SKM-1 (cell line): ENCODE results near the gene EDDM3A.

Experiments used
- DNase-seq: peaks from one replicate; lab custom pipeline; 2025; ENCODE audit not compliant: unreplicated experiment; lab: John Stamatoyannopoulos, UW

Gene EDDM3A

DNA sequence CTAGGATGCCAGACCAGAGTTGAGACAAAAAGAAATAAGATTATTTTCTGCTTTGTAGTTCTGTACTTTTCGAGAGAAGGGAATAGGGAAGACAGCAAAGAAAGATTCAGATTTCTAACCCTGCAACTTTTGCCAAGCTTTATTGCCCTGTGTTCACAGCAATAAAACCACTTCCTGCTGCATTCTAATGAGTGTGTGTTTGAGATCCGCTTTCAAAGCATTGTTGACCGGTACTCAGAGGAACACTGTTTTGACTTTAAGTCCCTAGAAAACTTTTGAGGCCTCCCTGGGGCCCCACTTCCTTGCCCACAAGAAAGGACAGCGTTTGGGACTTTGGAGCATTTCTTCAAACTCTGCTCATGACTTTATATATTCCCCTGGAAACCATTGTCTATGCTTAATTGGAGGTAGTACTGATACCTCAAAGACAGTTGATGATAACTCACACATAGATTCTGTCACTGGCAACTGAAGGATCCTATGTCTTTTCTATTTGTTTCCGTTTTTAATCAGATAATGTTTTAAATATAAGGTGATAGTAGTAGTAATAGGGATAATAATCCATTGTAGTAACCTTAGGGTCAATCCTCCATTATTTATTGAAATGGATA lies 36.7 kb downstream of the EDDM3A start:
- DNase-seq, result no peak

DNA sequence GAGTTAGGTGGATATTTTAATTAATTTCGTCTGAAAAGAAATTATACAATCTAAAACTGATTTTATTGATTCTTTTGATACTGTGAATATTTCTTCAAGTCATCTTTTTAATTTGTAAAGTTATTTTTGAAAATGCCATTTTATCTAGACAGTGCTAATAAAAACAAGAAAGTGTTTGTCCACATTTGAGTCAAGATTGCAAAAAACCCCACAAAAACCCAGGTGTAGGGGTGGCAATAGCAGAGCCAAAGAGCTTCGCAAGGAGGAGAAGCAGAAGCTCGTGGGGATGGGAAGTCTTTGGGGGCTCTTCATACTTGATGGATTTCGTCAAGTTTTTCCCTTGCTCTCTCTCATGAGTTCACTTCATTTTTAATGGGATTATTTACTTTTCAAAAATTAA lies 41.3 kb downstream of the EDDM3A start:
- no peak for DNase-seq

DNA sequence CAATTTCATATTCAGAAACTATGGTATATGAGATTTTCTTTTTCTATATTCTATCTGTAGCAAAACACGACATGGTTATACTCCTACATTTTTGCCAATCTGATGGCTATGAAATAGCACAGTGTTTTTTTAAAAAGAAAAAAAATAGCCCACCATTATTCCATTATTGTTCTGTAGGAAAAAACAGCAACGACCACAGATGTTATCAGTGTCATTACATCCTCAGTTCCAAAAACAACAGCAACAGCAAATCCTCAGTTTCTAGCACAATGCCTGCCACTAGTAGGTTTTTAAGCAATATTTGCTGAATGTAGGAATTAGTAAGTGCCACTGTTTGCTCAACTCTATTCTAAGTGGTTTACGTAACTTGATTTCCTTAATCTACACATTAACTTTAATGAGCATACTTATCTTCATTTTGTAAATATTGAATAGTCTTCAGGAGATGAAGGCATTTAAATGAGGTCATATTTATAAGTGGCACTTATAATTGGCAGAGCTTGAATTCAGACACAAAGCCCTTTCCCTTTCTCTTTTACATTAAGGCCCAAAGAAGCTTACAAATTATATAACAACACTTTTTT lies 43.6 kb downstream of the EDDM3A start:
- no peak for DNase-seq

DNA sequence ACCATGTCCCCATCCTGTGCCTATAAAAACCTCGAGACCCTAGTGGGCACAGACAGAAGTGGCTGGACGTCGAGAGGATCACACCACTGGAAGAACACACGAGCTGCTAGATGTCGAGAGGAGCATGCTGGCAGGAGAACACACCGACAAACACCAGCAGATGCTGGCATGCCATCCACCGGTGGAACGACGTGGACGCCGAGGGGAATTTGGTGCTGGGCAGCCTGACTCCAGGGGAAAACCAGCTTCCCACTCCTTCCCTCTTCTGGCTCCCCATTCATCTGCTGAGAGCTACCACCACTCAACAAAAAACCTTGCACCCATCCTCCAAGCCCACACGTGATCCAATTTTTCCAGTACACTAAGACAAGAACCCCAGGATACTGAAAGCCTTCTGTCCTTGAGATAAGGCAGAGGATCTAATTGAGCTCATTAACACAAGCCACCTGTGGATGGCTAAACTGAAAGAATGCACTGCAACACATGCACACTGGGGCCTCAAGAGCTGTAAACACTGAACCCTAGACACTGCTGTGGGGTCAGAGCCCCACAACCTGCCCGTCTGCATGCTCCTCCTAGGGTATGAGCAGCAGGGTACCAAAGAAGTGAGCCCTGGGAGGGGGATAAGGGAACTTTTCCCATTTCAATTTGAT lies 44.9 kb downstream of the EDDM3A start:
- DNase-seq, result no peak

DNA sequence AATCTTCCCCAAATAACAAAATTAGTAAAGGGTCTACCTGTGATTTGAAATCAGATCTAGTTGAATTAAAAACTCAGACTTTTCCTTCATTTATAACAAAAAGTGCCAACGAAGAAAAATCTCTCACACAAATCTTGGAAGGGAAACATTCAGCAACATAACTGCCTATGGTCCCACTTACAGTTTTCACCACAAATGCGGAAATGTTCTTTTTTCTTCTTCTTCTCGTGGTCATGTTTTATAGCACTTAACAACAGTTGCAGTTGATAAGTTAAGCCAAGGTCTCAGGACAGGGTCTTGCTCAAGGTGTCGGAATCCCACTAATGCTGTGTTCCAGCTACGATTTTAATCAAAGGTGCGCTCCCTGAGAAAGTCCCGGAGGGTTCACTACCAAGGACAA lies 45.5 kb downstream of the EDDM3A start:
- no peak for DNase-seq

DNA sequence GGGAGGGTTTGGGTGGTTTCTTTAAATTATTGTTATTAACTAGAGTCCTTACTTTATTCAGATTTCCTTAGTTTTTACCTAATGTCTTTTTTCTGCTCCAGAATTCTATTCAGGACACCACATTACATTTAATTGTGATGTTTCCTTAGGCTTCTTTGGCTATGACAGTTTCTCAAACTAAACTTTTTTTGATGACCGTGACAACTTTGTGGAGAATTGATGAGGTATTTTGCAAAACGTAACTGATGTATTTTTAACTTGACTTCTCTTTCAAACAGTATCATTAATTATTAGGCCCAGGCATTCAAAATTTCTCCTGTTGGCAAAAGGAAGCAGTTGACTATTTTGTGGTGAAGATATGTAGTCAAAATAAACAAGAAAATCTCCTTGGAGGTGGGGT lies 45.9 kb downstream of the EDDM3A start:
- DNase-seq, result no peak

DNA sequence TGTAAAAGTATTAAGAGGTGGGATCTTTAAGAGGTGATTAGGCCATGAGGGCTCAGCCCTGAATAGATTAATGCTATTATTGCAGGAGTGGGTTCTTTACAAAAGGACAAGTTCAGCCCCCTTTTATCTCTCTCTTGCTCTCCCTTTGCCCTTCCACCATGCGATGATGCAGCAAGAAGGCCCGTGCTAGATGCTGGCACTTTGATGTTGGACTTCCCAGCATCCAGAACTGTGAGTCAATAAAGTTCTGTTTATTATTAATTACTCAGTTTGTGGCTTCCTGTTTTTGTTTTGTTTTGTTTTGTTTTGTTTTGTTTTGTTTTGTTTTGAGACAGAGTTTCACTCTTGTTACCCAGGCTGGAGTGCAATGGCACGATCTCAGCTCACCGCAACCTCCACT lies 46.9 kb downstream of the EDDM3A start:
- DNase-seq, result no peak

DNA sequence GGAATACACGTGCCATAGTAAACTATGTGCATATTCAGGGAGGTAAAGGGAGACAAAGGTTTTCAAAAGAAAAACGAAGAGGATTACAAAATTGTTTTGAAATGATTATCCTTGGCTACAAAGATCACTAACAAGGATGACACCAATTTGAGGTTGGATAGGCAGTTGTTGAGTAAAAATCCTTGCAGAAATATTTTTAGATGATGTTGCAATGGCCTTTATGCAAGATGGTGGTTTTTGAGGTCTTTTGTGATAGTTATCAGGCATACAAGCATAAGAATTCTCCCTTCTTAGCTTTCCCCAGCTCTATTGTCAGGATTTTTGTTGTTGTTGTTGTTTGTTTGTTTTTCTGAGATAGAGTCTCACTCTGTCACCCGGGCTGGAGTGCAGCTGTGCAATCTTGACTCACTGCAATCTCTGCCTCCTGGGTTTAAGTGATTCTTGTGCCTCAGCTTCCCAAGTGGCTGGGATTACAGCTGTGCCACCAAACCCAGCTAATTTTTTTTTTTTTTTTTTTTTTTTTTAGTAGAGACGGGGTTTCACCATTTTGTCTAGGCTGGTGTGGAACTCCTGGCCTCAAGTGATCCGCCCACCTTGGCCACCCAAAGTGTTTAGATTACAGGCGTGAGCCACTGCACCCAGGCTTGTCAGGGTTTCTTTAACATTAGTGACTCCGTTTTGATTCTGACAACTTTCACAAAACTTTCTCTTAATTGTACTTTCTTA lies 49.1 kb downstream of the EDDM3A start:
- DNase-seq, result peak; percentile 6

DNA sequence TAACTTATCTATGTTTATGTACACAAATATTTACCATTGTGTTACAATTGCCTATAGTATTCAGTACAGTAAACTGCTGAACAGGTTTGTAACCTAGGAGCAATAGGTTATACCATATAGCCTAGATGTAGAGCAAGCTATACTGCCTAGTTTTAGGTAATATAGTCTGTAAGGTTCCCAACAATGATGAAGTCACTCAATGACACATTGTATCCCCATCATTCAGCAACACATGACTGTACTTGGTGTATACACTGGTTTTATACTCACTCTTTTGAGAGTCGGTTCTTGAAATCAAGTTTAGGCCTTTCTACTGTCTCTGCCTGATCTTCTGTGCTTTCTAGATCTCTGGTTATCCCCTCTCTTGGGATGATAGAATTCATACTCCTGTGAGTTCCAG lies 51.5 kb downstream of the EDDM3A start:
- DNase-seq, result no peak
